ENCODE data around the gene FFAR4.

Gene FFAR4

GRCh38 chr10:93629647-93630305 is 63.3 kb downstream of the FFAR4 start:
- no peak for DNase-seq
- TF ChIP-seq POLR2A (IDR thresholded peaks at IDR 0.05; ENCODE audit: low read length) (no peak), GATA1 (IDR thresholded peaks at IDR 0.05; ENCODE audit: low read depth, low read length) (no peak)

- TF ChIP-seq GATA1 (IDR thresholded peaks at IDR 0.05; ENCODE audit: low read depth, low read length) (no peak), POLR2A (IDR thresholded peaks at IDR 0.05; ENCODE audit: low read length) (no peak)
These were observed 64.4 kb downstream of the FFAR4 start for GRCh38 chr10:93630625-93631557.

More at GRCh38 chr10:93630625-93631557, 64.4 kb downstream of the FFAR4 start:
- DNase-seq, result no peak
